Osteoblast (primary cell): Measurements from ENCODE around the gene FAM174A. TPM values are rescaled to one million over a fixed set of nuclear protein-coding genes. Genes with fewer than 3 reads are reported as not detected.

Experiments
- DNase-seq: peaks from one replicate; pipeline ENCODE4 v3.0.0; 2011; ENCODE audit warnings: low spot score, mixed read lengths; ENCODE audit not compliant: insufficient read length; ENCODE audit errors: missing footprints
- H2AFZ ChIP-seq: 2 replicates; pipeline ENCODE4 v1.6.0; 2011; ENCODE audit warnings: mild to moderate bottlenecking, low read length
- H3K27ac ChIP-seq: 2 replicates; pipeline ENCODE4 v1.5.1; 2011; ENCODE audit warnings: mild to moderate bottlenecking, low read depth, low read length, moderate library complexity
- H3K27me3 ChIP-seq: 2 replicates; pipeline ENCODE4 v1.6.0; 2012; ENCODE audit warnings: mild to moderate bottlenecking, control low read depth, inconsistent platforms, low read length, moderate library complexity; ENCODE audit not compliant: insufficient read depth
- H3K36me3 ChIP-seq: 2 replicates; pipeline ENCODE4 v1.5.1; 2011; ENCODE audit warnings: mild to moderate bottlenecking, low read length, control low read depth, moderate library complexity; ENCODE audit not compliant: insufficient read depth
- H3K4me1 ChIP-seq: 2 replicates; pipeline ENCODE4 v1.5.1; 2011; ENCODE audit warnings: mild to moderate bottlenecking, low read length, control low read depth, moderate library complexity; ENCODE audit not compliant: insufficient read depth
- H3K4me2 ChIP-seq: 2 replicates; pipeline ENCODE4 v1.6.0; 2011; ENCODE audit warnings: mild to moderate bottlenecking, low read length; ENCODE audit not compliant: insufficient read depth
- H3K4me3 ChIP-seq: fragments of 200-600 bp; sonication (generic); 3 replicates; pipeline ENCODE4 v1.5.1; 2012; ENCODE audit warnings: mild to moderate bottlenecking, low read length, inconsistent platforms; ENCODE audit not compliant: insufficient read depth
- H3K79me2 ChIP-seq: 2 replicates; pipeline ENCODE4 v1.6.0; 2012; ENCODE audit warnings: mild to moderate bottlenecking, low read length, control low read depth, inconsistent platforms; ENCODE audit not compliant: insufficient read depth
- H3K9me3 ChIP-seq: 2 replicates; pipeline ENCODE4 v1.5.1; 2011; ENCODE audit warnings: low read depth, low read length, control low read depth
- H4K20me1 ChIP-seq: 2 replicates; pipeline ENCODE4 v1.6.0; 2012; ENCODE audit warnings: mild to moderate bottlenecking, low read length, control low read depth; ENCODE audit not compliant: insufficient read depth
- total RNA-seq: library from RNA; depleted of rRNA; stranded (reverse); fragments of >200 nt; gene quantifications from 2 replicates; pipeline ENCODE4 v1.2.3, GENCODE V29; 2012
- TF ChIP-seq, protein P1 (sequence below): IDR thresholded peaks from 2 replicates; pipeline ENCODE4 v1.5.1; 2011; ENCODE audit warnings: mild to moderate bottlenecking, low read depth, low read length, moderate library complexity; ENCODE audit errors: extremely low read depth

FAM174A gene
- total RNA-seq, 1 donor, result 22.1 TPM

DNA sequence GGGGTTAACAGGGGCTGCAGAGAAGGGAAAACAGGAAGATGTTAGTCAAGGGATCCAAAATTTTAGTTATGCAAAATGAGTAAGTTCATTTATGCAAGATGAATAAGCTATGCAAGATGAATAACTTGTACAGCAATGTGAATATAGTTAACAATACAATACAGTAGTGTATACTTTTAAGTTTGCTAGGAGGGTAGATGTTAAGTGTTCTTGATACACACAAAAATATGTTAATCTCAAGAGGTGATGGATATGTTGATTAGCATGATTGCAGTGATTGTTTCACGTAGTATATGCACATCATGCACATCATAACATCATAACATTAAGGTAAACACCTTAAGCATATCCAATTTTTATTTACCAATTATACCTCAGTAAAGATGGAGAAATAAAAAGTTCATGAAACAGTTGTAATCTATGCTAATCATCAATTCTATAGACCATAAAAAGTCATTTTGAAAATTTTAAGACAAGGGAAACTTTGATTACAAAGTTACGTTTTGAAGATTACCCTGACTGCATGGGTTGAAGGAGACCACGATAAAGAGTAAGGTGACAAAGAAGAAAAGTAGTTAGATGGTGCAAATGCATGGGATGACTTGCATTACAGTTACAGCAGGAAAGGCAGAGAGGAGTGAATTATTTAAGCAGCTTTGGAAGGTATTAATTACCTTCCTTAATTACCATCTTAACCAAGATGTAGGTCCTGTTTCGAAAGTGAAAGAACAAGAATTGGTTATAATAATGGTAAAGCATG, 31.4 kb downstream of the FAM174A start:
- no peak overlapping the region for H3K27ac ChIP-seq
- no peak overlapping the region for H2AFZ ChIP-seq
- H4K20me1 ChIP-seq, result no peaks in the 10 kb centered on the region
- no peaks in the 10 kb centered on the region for H3K36me3 ChIP-seq
- H3K79me2 ChIP-seq, result no peaks in the 10 kb centered on the region
- H3K9me3 ChIP-seq, result no peaks in the 10 kb centered on the region
- H3K4me1 ChIP-seq, result no peaks in the 10 kb centered on the region
- H3K27me3 ChIP-seq, result no peaks in the 10 kb centered on the region
- no peak overlapping the region for H3K4me3 ChIP-seq
- TF ChIP-seq, protein P1, sequence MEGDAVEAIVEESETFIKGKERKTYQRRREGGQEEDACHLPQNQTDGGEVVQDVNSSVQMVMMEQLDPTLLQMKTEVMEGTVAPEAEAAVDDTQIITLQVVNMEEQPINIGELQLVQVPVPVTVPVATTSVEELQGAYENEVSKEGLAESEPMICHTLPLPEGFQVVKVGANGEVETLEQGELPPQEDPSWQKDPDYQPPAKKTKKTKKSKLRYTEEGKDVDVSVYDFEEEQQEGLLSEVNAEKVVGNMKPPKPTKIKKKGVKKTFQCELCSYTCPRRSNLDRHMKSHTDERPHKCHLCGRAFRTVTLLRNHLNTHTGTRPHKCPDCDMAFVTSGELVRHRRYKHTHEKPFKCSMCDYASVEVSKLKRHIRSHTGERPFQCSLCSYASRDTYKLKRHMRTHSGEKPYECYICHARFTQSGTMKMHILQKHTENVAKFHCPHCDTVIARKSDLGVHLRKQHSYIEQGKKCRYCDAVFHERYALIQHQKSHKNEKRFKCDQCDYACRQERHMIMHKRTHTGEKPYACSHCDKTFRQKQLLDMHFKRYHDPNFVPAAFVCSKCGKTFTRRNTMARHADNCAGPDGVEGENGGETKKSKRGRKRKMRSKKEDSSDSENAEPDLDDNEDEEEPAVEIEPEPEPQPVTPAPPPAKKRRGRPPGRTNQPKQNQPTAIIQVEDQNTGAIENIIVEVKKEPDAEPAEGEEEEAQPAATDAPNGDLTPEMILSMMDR, result no peak
- no peak overlapping the region for H3K4me2 ChIP-seq
- no peak for DNase-seq

DNA sequence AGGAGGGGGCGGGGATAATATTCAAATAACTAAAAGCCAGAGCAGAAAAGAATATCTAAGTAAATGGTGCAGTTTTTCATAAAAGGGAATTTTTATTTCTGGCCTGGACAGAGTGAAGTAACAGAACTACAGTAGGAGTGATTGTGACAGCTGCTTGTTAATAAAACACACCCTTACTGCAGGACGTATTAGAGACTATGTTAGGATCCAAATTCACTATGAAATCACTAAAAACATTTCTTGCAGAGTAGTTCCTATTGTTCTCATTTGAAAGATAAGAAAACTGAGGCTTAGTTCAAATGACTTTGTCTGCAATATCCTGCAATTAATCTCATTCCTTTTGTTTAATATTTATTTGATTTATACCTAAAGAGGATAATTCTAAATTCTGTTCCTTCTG, 39.5 kb downstream of the FAM174A start:
- TF ChIP-seq, protein P1, result no peak
- Histone ChIP-seq H4K20me1 (no peaks in the 10 kb centered on the region), H3K79me2 (no peaks in the 10 kb centered on the region), H3K27ac (no peak overlapping the region), H3K9me3 (no peaks in the 10 kb centered on the region), H3K4me2 (no peak overlapping the region), H2AFZ (no peak overlapping the region), H3K27me3 (no peaks in the 10 kb centered on the region), H3K4me3 (no peak overlapping the region), H3K4me1 (no peaks in the 10 kb centered on the region), H3K36me3 (no peaks in the 10 kb centered on the region)
- DNase-seq, result no peak

DNA sequence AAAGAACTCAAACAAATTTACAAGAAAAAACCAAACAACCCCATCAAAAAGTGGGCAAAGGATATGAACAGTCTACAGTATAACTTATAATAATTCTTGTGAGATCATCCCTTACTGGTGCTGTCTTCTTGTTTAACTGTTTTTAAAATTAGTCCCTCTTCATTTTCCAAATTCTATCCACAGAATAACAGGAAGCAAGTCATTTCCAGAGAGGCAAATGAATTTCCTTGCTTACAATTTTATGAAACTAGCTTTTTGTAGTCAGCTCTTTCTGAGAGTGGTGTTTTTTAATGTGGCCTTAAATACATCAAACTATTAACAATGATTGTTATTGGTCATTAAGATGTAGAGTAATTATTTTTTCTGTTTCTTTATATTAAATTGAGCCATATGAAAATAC, 40.6 kb downstream of the FAM174A start:
- Histone ChIP-seq H3K27ac (no peak overlapping the region), H3K27me3 (no peaks in the 10 kb centered on the region), H2AFZ (no peak overlapping the region), H3K4me2 (no peak overlapping the region), H3K36me3 (no peaks in the 10 kb centered on the region), H3K79me2 (no peaks in the 10 kb centered on the region), H3K4me3 (no peak overlapping the region), H4K20me1 (no peaks in the 10 kb centered on the region), H3K4me1 (no peaks in the 10 kb centered on the region), H3K9me3 (no peaks in the 10 kb centered on the region)
- no peak for DNase-seq
- TF ChIP-seq, protein P1, result no peak

DNA sequence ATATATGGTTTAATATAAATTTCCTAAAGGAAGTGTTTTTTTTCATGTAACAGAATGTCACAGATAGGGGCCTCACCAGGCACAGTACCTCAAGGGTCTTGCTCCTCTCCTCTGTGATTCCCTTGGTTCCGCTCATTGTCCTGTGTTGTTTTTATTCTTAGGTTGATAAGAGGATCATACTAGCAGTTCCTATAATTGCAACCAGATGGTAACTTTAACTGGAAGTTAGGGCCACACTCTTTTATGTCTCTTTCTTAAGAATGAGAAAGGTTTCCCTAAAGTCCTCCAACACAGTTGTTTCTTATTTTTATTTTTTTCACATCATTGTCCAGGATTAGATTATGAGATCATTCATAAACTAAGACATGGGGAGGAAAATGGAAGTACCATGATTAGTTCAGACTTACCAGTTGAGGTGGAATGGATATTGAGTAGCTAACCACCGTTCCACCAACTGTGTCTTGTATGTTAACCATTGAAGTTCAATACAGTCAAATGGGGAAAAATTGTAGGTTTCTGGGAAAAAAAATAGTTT, 41.1 kb downstream of the FAM174A start:
- H3K4me1 ChIP-seq, result no peaks in the 10 kb centered on the region
- no peak overlapping the region for H2AFZ ChIP-seq
- no peaks in the 10 kb centered on the region for H3K9me3 ChIP-seq
- TF ChIP-seq, protein P1, result no peak
- H3K4me2 ChIP-seq, result no peak overlapping the region
- H4K20me1 ChIP-seq, result no peaks in the 10 kb centered on the region
- no peak overlapping the region for H3K4me3 ChIP-seq
- H3K36me3 ChIP-seq, result no peaks in the 10 kb centered on the region
- H3K79me2 ChIP-seq, result no peaks in the 10 kb centered on the region
- no peaks in the 10 kb centered on the region for H3K27me3 ChIP-seq
- DNase-seq, result no peak
- no peak overlapping the region for H3K27ac ChIP-seq
